GM21515 (cell line): Measurements from ENCODE around the gene FAM204A.

Experiments used
- ATAC-seq: cut with Tn5 transposase; IDR thresholded peaks from one replicate; pipeline ENCODE4 v1.9.1; 2021; ENCODE audit not compliant: unreplicated experiment

The FAM204A gene

GRCh38 chr10:118254654-118255053 lies 87.5 kb downstream of the FAM204A start:
- no peak for ATAC-seq

- ATAC-seq: no peak
Measured at GRCh38 chr10:118253397-118253796, 88.7 kb downstream of the FAM204A start.

- no peak for ATAC-seq
Measured at GRCh38 chr10:118251791-118252190, 90.3 kb downstream of the FAM204A start.

GRCh38 chr10:118249714-118250113 lies 92.4 kb downstream of the FAM204A start:
- no peak for ATAC-seq
